ELF-1 (cell line): ENCODE data around the gene HBD.
"Not testable (repeated sequence)": the region's sequence is repeated elsewhere in the genome, so short reads cannot be mapped to it uniquely, and the experiment has no call there.

Source experiments
- DNase-seq: peaks from one replicate; pipeline ENCODE4 v3.0.0-alpha.2; 2016; ENCODE audit warnings: low read depth, low spot score

The HBD gene

DNA sequence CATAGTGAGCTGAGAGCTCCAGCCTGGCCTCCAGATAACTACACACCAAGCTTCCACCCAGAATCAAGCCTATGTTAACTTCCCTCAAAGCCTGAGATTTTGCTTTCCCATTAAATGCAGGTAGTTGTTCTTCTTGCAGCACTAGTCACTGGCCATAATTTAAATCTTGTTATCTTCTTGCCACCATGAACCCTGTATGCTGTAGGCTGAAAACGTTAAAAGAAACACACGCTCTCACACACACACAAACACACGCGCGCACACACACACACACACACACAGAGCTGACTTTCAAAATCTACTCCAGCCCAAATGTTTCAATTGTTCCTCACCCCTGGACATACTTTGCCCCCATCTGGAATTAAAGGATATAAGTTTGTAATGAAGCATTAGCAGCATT is 19.2 kb upstream of the HBD start:
- not testable (repeated sequence) for DNase-seq

DNA sequence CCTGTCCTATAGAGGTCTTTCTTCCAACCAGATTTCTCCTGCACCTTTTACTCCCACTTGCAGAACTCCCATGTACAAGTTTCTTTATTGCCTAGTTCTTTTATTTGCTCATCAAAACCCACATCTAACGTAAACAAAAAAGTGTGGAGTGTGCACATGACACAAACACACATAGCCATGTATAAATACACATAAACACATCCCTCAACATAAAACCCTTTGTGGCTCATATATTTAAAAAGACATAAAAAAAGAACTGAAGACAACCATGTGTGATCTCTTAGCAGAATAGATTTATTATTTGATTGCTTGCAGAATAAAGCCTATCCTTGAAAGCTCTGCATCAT is 18.6 kb upstream of the HBD start:
- DNase-seq, result no peak

DNA sequence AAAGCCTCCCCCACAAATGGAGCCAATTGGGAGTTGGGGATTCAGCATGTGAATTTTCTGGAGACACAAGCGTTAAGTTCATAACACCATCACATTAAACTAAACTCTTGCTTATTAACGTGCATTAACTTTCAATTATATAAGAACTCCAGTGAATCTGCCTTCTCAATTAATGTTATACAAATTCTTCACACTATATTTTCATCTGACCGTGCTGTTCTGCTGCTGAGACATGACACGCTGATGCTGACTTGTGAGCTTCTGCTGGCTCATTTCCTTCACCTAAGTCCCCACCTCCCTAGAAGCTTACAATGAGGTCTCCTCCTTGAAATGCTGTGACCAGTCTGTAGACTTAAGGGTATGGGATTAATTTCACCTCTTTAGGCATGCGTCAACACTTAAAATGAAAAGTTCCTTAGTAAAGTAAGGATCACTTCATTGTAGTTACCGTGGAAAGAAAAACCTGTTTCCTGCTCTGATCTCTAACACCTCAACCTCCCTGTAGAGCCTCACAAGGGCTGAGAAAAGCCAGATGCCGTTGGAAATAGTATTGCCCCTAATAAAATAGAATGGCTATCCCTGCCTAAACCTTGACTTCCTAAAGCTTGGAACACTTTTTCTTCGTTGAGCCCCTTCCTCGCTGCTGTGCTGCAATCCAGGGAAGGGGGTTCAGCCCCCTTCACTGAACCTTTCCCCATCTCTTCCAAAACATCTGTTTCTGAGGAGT is 18.1 kb upstream of the HBD start:
- no peak for DNase-seq

DNA sequence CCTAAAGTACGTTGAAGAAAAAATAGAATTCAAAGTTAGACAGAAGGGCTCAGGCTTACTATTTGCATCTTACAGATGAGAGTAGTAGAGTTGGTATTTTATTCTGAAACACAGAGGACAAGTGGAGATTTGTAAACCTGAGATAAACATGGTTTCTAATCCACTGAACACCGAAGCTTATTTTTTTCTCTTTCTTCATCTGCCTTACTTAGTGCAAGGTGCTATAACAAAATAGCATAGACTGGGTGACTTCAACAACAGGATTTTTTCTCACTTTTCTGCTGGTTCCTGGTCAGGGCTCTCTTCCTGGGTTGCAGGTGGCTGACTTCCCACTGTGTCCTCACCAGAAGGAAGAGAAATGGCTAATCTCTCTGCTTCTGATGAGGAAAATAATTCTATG is 17.5 kb upstream of the HBD start:
- no peak for DNase-seq

DNA sequence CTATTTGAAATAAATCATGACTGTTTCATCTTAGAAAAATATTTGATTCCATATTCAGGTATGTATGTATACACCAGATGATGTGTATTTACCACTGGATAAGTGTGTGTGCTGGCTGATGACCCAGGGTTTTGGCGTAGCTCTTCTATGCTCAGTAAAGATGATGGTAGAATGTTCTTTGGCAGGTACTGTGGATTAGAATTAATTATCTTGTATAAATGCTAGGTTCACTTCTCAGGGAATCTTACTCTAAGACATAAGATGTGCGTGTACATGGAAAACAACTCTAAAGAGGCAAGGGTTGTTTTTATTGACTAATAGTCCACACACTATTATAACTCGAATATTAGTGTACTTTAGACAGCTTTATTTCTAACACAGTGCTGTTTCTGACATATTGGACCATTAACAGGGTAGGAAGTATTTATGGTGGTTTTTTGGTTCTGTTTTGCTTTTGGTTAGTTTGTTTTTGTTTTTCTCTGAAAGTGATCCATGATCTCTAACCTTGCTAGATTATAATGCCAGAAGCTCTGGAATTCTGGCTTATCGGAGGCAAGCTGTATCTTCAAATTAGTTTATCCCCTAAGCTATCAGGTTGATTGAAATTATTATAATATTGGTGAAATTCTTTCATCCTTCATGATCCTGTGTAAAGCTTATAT is 16.4 kb upstream of the HBD start:
- no peak for DNase-seq

DNA sequence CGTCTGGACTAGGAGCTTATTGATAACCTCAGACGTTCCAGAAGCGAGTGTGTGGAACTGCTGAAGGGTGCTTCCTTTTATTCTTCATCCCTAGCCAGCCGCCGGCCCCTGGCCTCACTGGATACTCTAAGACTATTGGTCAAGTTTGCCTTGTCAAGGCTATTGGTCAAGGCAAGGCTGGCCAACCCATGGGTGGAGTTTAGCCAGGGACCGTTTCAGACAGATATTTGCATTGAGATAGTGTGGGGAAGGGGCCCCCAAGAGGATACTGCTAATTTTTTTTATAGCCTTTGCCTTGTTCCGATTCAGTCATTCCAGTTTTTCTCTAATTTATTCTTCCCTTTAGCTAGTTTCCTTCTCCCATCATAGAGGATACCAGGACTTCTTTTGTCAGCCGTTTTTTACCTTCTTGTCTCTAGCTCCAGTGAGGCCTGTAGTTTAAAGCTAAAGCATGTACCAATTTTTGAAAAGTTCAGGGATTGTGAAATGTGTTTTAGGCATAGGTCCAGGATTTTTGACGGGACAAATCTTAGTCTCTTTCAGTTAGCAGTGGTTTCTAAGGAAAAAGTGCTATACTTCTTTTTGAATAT is 15.6 kb upstream of the HBD start, which contains the start of gene HBG1:
HBG1 (minus strand) TSS at position 51 of the 590 bp plus-strand sequence. CDS start 53 bp downstream, outside the sequence.
- not testable (repeated sequence) for DNase-seq

DNA sequence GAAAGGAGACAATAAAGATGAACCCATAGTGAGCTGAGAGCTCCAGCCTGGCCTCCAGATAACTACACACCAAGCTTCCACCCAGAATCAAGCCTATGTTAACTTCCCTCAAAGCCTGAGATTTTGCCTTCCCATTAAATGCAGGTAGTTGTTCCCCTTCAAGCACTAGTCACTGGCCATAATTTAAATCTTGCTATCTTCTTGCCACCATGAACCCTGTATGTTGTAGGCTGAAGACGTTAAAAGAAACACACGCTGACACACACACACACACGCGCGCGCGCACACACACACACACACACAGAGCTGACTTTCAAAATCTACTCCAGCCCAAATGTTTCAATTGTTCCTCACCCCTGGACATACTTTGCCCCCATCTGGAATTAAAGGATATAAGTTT is 14.2 kb upstream of the HBD start:
- DNase-seq, result not testable (repeated sequence)

DNA sequence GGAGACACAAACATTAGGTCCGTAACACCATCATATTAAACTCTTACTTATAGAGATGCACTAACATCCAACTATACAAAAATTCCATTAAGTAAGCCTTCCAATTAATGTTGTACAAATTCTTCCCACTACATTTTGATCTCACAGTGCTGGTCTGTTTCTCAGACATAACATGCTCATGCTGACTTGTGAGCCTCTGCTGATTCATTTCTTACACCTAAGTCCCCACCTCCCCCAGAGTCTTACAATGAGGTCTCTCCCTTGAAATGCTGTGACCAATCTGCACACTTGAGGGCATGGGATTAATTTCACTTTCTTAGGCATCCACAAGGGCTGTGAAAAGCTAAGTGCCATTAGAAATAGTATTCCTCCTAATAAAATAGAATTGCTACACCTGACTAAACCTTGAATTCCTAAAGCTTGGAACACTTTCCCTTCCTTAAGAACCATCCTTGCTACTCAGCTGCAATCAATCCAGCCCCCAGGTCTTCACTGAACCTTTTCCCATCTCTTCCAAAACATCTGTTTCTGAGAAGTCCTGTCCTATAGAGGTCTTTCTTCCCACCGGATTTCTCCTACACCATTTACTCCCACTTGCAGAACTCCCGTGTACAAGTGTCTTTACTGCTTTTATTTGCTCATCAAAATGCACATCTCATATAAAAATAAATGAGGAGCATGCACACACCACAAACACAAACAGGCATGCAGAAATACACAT is 13.3 kb upstream of the HBD start:
- DNase-seq, result no peak

DNA sequence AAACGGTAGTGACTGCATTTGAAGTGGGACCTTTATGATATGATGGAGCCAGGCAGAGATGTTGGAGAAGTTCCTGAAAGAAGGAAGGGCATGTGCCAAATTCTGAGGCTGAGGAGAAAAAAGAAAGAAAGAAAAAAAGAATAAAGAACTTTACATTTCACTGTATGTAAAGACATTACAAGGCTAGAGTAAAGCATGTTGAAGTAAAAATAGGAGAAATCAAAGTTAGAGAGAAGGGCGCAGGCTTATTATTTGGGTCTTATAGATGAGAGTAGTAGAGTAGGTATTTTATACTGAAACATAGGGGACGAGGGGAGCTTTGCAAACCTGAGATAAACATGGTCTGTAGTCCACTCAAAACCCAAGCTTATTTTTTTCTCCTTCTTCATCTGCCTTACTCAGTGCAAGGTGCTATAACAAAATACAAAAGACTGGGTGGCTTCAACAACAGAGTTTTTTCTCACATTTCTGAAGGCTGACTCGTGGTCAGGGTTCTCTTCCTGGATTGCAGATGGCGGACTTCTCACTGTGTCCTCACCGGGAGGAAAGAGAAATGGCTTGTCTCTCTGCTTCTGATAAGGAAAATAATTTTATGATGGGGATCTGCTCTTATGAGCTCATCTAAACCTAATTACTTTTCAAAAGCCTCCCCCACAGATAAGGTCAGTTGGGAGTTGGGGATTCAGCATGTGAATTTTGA is 12.6 kb upstream of the HBD start:
- DNase-seq, result no peak

DNA sequence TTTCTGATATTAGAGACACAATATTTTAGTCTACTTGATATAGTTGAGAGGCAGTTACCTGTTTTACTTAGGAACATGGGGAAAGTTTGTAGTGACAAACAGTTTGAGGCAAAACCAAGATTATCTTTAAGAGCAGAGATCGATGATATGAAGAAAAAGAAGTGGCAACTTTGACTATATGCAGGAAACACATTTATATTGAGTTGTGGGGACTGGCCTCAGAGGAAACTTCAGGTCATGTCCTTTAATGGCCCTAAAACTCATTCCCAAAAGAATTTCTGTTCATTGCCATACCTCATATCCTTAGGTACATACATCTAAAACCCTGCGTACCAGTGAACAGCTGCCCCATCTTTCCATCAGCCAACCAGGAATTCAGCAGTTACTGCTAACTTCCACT is 10.9 kb upstream of the HBD start:
- DNase-seq, result no peak

DNA sequence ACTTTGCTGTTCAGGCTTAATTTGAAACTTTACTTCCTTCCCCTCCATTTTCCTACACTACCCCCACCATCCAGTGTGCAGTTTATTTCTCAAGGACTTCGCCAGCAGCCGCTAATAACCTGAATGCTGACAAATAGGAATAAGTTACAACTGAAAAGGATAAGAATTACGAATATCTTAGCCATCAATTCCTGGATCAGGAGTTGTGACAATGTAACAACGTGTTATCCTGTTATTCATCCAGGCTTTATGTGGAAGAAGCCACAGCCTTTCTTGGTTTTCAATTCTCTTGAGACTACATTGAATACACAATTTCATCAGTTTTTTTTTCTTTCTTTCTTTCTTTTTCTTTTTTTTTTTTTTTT is 9.5 kb upstream of the HBD start:
- no peak for DNase-seq

DNA sequence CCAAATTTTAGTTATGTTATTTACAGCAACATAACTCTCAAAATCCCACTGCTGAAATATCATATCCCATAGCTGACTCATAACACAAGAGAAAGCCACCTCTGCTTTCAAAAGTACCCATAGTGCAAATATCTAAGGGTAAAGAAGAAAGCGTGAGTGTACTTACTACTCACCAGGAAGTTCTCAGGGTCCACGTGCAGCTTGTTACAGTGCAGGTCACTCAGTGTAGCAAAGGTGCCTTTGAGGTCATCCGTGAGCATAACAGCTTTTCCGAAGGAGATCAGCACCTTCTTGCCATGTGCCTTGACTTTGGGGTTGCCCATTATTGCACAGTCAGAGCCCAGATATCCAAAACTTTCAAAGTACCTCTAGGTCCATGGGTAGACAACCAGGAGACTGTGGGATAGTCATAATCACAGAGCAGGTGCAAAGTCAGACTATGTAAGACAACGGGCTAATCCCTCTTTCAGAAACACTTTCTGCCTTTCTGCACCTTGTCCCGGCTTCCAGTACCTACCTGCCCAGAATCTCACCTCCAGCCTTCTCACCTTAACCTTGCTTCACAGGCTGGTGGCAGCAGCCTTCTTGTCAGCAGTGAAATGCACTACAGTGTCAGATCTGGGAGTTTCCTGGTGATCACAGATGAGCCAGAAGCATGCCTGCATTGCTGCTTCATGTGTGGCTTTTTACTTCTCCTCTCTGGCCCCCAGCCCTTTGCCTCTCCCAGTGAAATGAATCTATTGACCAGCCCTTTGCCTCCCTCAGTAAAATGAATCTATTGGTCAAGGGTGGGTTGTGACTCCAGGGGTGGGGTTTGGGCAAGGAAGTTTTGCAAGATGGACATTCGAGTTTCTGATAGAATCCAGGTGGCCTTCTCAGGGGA is 8.9 kb upstream of the HBD start:
- DNase-seq, result no peak

DNA sequence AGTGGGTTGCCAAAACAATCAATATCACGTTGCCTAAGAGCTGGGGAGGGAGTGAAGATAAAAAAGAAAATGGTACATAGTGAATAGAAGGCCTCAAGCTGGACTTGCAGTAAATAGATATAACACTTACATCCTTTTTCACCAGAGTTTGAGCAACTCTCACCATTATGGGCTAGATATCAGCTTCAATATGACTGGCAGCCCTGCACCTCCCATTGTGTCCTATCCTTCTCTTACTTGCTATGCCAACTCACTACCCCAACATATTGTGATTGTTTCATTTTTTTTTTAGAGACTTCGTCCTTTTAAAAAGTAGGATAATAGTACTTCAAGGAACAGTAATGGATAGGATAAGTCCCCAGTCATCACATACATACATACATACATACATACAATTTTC is 7.9 kb upstream of the HBD start:
- DNase-seq, result no peak

DNA sequence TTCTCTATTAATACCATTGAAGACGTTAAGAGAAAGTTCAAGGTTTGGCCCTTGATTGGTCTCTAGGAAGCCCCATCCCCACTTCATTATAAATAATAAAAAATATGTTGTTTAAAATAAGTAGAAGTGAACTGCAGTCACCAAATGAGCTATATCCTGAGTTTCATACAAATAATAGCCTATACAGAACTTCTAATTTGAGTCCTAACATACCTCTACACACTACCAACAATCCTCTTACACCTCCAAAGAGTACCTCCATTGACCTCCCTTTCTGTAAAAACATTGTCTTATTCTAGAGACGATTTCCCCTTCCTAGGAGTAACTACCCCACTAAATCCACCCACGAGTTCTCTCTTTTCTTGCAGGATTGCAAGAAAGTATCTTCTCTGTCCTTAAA is 7.2 kb upstream of the HBD start:
- no peak for DNase-seq

DNA sequence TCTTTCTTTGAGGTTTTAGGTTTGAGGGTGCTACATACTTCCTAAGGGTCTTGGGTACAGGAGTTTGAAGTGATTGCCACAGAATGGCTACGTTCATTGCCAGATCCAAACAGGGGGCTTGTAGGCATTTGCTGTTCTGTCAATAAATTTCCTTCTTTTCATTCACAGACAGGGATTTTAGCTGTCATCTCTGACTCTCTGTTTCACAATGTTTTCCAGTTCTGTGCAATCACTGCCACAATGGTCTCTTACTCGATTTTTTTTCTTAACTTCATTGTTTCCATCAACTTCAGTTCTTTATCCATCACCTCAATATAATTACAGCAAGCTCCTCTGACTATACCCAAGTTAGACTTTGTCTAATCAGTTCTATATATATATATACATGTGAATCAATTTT is 6.2 kb upstream of the HBD start:
- no peak for DNase-seq

DNA sequence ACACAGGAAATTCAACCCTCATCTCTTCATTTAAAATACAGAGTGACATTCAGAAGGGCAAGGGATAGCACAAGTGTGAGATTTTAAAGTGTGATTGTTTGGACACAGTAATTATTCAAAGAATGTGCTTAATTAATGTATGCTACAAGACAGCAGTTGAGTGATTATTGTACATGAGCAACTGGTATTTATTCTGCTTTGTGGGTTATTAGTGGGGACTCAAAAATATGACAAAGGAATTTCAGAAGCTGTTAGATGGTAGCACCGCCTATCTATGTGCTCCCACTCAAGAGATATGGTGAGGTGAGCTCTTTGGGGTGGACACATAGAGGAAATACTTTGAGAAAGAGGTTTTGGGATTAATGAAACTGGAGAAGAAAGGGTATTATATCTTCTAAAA is 5.8 kb upstream of the HBD start:
- DNase-seq, result no peak

DNA sequence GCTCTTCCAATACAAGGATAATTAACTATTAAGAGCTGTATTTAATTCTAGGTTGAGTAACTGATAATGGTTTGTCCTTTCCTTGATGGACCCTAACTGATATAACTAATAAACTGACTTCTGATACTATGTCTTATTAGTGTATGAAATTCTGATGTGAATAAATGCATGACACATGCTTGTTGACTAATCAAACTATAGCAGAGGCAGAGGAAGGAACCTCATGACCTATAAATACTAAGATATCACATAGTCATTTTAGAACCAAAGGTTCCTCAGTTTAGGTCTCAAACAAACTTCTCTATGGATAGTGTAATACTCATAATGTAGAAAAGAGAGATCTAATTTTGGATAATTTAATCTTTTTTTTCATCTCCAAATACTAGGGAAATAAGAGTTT is 4.8 kb upstream of the HBD start:
- no peak for DNase-seq

DNA sequence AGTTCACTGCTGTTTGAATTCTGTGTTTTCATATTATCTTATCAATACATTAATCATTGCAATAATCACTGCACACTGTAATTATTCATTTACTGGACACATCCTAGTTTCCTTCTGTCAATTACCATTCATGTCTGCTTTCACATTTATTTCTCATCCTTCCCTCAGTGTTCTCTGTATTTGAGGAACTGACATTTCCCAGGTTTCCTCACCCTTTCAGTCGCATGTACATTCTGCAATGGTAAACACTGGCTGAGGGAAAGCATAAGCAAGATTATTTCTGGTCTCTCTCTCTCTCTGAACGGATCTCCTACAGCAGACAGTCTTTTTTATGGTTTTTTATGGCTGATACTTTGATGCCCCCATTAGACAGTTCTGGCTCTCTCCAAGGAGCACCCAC is 4.2 kb upstream of the HBD start:
- no peak for DNase-seq

DNA sequence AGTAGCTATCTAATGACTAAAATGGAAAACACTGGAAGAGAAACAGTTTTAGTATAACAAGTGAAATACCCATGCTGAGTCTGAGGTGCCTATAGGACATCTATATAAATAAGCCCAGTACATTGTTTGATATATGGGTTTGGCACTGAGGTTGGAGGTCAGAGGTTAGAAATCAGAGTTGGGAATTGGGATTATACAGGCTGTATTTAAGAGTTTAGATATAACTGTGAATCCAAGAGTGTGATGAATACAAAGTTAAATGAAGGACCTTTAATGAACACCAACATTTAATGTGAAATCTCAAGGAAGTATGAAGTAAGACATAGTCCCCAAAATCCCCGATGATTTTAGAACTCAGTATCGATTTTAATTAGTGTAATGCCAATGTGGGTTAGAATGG is 3.1 kb upstream of the HBD start:
- DNase-seq, result no peak

DNA sequence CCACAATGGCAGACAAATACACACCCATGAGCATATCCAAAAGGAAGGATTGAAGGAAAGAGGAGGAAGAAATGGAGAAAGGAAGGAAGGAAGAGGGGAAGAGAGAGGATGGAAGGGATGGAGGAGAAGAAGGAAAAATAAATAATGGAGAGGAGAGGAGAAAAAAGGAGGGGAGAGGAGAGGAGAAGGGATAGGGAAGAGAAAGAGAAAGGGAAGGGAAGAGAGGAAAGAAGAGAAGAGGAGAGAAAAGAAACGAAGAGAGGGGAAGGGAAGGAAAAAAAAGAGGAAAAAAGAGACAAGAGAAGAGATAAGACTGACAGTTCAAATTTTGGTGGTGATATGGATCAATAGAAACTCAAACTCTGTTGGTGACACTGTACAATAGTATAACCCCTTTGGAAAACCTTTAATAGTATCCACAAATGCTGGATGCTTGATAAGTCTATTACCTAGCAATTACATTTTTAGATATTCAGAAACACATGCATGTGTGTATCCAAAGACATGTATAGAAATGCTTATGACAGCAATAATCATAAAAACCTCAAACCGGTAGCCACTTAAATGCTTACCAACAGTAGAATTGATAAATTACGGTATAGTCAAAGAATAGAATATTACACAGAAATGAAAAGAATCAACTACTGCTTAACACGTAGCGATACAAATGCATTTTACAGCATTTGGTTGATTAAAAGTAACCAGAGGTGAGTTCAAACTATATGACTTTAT is 1.2 kb upstream of the HBD start:
- DNase-seq, result no peak
